Measurements from ENCODE around the gene ZNF524.

The ZNF524 gene

DNA sequence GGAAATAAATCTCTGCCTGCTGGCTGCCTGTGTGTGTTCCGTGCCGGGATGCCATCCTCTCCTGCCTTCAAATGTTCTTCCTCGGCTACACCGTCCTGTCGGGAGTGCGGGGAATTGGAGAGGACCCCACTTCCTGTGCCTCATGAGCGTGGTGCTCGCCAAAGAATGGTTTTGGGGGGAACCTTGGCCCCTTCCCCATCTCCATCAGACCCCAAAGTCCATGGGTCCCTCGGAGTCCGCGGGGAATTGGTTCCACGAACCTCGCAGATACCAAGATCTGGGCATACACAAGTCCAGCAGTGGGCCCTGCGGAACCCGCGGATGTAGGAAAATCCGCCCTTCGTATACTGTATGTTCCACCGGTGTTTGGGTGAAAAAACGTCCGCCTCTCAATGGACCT is 3.0 kb downstream of the ZNF524 start:
- DNase-seq (ENCODE audit: low read depth), result no peak

DNA sequence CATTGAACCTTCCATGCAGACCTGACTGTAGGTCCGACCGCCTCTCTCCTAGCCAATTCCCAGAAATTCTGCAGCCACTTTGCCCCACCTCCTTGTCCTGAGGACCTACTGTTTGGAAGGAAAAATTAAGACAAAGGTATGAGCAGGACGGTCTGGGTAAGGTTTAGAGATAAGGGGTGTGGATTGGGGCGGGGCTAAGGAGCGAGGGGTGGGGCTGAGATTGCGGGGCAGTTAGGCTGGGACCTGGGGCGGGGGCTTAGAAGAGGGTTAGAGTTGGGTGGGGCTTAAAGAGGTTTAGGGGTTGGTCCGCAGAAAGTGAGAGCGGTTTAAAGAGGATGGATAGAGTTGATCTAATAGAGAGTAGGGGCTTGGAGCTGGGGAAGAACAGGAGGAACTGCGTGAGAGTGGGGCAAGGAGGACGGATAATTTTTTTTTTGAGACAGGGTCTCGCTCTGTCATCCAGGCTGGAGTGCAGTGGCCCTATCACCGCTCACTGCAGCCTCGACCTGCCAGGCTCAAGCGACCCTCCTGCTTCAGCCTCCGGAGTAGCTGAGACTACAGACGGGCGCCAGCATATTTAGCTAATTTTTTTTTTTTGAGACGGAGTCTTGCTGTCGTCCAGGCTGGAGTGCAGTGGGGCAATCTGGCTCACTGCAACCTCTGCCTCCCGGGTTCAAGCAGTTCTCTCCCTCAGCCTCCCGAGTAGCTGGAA is 3.6 kb downstream of the ZNF524 start:
- no peak for DNase-seq (ENCODE audit: low read depth)

DNA sequence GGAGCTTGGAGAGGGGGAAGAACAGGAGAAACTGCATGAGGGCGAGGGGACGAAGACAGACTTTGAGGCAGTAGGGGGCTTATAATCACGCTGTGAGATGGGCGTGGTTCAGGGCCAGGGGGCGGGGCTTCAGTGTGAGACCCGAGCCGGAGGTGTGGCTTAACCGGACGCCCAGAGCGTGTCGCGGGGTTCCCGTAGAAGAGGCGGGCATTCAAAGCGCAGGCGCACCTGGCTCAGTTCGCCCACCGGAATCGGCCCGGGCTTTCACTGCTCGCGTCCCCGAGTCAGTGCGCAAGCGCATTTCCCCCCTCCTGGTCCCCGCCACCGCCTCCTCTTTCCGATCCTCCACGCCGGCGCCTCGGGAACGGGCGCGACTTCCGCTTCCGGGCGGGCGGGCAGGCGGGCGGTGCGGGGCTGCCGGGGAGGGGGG is 5.1 kb downstream of the ZNF524 start:
- DNase-seq (ENCODE audit: low read depth), result peak; percentile 97

DNA sequence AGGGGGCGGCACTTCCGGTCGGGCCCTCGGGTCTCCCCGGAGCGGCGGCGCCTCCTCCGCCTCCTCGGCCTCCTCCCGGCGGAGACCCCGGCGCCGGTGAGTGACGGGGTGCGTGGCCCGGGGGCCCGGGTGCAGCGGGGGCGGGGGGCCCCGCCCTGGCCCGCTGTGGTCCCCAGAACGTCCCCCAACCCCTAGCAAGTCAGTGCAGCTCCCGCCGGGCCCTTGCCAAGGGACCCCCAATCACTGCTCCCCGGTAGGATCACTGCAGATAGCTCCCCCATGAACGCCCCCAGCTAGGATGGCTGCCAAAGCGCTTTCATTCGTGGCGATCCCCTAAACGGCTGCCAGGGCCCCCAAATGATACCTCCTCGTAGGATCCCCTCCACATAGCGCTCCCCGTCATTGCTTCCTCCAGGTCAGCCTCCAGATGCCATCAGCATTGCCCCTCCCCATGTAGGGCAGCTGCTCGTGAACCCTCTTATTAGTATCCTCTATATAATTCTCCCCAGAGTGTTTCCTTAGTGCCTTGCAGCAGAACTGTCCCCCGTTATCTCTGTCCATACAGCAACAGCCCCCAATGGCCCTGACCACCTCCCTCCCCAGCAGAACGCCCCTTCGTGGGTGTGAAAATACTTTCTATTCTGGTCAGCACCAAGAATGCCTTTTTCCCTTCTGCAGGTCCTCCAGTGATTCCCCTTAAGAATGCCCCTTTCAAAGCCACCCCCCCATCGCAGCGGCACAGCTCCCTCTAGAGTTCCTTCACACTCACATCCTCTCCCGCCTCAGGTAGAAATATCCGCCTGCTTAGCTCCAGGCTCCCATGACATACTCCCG is 5.8 kb downstream of the ZNF524 start, which contains the start of gene ZNF865:
ZNF865 (plus strand) TSS at position 11 of the 834 bp plus-strand sequence. CDS start 7,972 bp downstream, outside the sequence.
- DNase-seq (ENCODE audit: low read depth), result peak; percentile 54

DNA sequence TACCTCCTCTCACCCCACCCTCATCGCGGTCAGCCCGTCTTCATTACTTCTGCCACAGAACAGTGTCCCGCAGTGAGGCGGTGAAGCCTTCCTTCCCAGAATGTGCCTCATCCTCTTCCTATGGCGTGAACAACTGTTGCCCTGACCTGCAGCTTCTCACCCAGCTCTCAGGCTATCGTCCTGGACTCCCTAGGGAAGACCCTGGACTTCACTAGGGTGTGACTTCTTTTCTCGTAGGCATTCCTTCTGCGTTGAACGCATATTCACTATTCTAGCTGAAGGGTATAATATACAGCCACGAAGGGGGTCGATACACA is 6.3 kb downstream of the ZNF524 start:
- DNase-seq (ENCODE audit: low read depth), result no peak

DNA sequence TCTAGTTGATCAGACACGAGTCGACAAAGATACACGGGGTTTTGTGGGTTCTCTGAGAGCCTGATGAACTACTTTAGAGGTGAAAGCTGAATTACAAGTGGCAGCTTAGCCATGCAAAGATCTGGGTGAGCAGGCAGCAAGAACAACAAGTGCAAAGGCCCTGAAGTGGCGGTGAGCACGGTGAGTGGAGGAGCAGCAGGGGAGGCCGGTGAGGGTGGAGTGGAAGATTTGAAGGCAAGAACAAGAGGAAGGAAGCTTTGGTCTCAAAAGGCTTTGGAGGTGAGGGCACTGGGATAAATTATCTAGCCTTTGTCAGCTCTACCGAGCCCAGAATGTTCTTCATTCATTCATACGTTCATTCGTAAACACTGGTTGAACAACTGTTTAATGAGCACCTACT is 6.7 kb downstream of the ZNF524 start:
- no peak for DNase-seq (ENCODE audit: low read depth)

DNA sequence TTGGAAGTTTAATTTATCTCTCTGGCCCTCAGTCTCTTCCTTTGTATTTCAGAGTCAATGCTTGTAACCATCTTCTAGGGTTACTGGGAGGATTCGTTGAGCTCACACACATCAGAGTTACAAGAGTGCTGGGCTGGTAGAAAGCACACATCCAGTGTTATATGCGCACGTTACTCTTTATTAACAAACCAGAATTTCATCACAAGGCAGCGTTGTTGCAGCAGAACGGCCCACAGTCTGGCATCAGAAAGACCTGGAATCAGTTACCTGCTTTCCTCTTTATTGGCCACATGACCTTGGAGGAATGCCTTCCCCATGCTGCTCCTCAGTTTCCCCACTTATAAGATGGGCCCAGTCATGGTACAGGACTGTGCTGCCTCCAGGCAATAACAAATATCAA is 9.2 kb downstream of the ZNF524 start:
- DNase-seq (ENCODE audit: low read depth), result no peak

DNA sequence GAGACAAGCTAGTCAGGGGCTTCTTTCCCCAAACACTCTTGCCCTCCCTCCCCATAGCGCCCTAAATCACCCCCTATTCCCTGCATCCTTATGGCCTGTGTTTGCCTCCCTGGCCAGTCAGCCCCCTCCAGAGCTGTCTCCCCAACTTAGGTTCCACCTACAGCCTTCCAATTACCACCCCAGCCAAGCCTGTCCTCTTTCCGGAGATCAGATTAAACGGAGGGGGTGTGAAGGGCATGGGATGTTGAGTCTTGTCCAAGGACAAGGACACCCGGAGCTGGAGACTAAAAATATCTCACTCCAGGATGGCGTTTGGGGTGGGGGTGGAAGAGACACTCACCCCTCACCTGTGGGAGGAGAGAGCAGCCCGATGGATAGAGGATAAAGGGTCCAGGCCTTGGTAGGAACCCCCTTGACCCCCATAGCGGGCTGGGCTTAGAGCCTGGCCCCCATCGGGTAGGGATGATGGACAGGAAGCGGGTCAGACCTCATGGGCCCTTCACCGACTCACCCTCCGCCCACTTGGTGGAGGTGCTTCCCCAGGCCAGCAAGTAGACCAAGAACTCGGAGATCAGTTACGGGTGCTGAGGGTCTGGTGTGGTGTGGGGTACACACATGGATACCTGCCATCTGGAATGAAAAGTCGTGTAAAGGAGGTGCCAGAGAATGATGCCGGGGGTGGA is 11.4 kb downstream of the ZNF524 start:
- DNase-seq (ENCODE audit: low read depth), result no peak

DNA sequence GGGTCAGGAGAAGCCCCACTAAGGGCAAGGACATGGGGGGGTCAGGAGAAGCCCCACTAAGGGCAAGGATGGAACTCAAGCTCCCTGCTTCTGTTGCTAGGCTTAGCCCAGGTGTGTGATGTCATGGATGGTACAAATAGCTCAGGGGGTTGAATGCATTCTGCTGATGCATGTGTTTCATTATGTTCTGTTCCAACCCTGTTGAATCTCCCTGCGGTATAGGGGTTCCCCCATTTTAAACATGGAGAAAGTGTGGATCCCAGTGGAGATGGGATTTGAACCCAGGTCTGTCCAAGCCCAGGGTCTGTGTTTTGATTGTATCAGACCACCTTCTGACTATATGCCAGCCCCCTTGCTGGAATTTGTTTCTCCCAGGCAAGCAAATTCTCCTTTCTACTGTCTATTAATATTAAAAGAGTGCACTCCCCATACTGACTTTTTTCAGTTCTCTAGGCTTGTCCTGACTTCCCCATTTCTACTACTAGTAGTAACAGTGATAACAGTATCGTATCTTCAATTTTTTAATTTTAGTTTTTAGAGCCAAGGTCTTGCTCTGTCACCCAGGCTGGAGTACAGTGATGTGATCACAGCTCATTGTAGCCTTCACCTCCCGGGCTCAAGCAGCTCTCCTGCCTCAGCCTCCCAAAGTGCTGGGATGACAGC is 12.0 kb downstream of the ZNF524 start:
- DNase-seq (ENCODE audit: low read depth), result no peak

DNA sequence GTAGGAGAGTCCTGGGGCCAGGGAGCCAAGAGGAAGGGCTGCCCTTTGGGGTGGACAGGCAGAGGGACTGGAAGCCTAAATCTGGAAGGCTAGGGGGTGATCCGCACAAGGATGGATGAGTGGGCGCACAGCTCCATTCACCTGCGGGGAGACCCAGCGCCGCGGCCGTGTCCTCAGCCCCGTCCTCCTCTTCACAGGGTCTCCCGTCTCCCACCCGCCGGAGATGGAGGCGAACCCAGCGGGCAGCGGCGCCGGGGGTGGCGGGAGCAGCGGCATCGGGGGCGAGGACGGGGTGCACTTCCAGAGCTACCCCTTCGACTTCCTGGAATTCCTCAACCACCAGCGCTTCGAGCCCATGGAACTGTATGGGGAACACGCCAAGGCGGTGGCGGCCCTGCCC is 13.3 kb downstream of the ZNF524 start:
- DNase-seq (ENCODE audit: low read depth), result no peak

DNA sequence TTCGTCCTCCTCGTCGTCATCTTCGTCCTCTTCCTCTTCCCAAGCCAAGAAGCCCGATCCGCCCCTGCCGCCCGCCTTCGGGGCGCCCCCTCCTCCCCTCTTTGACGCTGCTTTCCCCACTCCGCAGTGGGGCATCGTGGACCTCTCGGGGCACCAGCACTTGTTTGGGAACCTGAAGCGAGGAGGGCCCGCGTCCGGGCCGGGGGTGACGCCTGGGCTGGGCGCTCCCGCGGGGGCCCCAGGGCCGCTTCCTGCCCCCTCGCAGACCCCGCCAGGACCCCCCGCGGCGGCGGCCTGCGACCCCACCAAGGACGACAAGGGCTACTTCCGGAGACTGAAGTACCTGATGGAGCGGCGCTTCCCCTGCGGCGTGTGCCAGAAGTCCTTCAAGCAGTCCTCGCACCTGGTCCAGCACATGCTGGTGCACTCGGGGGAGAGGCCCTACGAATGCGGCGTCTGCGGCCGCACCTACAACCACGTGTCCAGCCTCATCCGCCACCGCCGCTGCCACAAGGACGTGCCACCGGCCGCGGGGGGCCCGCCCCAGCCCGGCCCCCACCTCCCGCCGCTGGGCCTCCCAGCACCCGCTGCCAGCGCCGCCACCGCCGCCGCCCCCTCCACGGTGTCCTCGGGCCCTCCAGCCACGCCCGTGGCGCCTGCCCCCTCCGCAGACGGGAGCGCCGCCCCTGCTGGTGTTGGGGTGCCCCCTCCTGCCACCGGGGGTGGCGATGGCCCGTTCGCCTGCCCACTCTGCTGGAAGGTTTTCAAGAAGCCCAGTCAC is 14.0 kb downstream of the ZNF524 start:
- no peak for DNase-seq (ENCODE audit: low read depth)

DNA sequence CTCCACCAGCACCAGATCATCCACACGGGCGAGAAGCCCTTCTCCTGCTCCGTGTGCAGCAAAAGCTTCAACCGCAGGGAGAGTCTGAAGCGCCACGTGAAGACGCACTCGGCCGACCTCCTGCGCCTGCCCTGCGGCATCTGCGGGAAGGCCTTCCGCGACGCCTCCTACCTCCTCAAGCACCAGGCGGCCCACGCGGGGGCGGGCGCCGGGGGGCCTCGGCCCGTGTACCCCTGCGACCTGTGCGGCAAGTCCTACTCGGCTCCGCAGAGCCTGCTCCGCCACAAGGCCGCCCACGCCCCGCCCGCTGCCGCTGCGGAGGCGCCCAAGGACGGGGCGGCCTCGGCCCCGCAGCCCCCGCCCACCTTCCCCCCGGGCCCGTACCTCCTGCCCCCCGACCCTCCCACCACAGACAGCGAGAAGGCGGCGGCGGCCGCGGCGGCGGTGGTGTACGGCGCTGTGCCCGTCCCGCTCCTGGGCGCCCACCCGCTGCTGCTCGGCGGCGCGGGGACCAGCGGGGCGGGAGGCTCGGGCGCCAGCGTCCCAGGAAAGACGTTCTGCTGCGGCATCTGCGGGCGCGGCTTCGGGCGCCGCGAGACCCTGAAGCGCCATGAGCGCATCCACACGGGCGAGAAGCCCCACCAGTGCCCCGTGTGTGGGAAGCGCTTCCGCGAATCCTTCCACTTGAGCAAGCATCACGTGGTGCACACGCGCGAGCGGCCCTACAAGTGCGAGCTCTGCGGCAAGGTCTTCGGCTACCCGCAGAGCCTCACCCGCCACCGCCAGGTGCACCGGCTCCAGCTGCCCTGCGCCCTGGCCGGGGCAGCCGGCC is 14.8 kb downstream of the ZNF524 start:
- no peak for DNase-seq (ENCODE audit: low read depth)

DNA sequence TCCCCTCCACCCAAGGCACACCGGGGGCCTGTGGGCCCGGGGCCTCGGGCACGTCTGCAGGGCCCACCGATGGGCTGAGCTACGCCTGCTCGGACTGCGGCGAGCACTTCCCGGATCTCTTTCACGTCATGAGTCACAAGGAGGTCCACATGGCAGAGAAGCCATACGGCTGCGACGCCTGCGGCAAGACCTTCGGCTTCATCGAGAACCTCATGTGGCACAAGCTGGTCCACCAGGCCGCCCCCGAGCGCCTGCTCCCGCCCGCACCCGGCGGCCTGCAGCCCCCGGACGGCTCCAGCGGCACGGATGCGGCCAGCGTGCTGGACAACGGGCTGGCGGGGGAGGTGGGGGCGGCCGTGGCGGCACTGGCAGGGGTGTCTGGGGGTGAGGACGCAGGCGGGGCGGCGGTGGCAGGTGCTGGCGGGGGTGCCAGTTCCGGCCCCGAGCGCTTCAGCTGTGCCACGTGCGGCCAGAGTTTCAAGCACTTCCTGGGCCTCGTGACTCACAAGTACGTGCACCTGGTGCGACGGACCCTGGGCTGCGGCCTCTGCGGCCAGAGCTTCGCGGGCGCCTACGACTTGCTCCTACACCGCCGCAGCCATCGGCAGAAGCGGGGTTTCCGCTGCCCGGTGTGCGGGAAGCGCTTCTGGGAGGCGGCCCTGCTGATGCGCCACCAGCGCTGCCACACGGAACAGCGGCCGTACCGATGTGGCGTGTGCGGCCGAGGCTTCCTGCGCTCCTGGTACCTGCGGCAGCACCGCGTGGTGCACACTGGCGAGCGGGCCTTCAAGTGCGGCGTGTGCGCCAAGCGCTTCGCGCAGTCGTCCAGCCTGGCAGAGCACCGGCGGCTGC is 15.7 kb downstream of the ZNF524 start:
- no peak for DNase-seq (ENCODE audit: low read depth)

DNA sequence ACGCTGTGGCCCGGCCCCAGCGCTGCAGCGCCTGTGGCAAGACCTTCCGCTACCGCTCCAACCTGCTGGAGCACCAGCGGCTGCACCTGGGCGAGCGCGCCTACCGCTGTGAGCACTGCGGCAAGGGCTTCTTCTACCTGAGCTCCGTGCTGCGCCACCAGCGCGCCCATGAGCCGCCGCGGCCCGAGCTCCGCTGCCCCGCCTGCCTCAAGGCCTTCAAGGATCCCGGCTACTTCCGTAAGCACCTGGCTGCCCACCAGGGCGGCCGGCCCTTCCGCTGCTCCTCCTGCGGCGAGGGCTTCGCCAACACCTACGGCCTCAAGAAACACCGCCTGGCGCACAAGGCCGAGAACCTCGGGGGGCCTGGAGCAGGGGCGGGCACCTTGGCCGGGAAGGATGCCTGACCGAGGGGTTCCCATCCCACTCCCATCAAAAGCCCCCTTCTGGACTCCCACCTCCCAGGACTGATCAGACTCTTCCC is 16.3 kb downstream of the ZNF524 start:
- DNase-seq (ENCODE audit: low read depth), result no peak

DNA sequence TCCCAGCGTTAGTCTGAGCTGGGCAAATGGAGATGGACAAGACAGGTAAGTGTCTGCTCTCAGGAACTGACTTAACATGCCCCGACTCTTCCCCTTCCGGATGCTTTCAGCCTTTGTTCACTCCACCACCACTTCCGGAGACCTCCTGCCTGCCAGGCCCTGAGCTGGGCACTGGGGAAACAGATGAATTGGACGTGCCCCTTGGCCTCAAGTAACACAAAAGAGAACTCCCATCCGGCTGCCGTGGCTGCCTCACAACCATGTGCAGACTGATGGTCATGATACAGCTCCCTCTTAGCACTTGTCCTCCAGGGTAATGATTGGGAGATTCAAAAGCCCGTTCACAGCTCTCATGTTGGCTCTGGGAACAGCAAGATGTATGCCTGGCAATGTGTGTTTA is 17.3 kb downstream of the ZNF524 start:
- no peak for DNase-seq (ENCODE audit: low read depth)

DNA sequence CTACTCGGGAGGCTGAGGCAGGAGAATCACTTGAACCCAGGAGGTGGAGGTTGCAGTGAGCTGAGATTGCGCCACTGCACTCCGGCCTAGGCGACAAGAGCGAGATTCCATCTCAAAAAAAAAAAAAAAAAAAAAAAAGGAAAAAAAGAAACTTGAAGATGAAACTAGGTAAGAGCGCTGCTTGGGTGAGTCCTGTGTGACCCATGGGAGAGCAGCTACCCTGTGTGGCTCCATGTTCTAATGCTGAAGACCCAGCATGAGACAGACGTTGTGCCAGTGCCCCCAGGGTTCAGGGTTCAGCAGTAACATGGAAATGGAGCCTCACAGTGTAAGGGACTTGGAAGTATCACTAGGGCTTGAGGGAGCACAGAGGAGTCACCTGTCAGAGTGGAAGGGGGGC is 18.3 kb downstream of the ZNF524 start:
- no peak for DNase-seq (ENCODE audit: low read depth)

DNA sequence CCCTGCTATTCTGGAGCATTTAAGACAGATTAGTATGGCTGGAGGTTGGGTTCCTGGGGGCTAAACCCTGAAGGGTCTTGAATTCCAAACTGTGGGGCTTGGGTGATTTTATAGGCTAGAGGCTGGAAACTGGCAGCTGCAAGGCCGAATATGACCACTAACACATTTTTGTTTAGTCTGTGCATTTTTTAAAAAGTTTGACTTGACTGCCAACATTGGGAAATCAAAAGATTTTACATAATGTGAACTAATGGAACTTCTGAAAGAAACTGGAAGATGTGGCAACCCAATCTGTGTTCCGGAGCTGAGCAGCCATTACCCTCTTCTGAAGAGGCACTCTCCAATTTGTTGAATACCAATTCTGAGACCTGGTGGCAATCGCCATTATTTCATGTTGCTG is 19.2 kb downstream of the ZNF524 start:
- no peak for DNase-seq (ENCODE audit: low read depth)

DNA sequence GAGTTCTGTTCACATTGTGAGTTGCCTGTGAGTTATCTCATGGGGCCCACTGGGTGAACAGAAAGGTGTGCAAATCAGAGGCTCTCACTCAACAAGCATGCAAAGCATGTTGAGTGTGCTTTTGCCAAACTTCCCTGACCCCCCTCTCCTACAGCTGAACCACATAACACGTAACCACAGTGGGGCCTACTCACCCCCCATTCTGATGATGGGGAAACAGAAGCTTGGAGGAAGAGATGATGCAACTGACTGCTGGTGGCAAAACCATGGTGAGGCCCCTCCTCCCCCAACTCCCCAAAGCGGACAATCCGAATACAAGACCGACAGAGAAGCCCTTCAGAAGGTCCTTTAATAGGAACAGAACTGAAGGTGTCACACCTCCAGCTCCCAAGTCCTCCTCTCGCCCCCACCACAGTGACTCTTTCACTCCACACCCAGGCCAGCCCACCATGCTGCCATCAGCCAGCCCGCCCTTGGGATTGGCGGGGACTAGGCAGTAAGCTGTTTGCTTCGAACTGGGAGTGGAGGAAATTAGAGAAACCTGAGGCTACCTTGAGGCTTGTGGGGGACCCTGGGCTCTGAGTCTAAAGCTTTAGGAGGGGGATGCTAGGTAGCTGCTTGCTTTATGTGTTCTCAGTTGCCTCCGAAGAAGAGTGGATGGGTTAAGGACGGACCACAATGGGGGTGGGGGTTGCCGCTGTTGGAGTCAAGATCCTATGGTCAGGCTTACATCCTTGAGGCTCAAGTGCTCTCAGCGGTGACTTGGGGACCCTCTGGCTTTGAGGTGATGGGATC is 20.5 kb downstream of the ZNF524 start:
- no peak for DNase-seq (ENCODE audit: low read depth)

DNA sequence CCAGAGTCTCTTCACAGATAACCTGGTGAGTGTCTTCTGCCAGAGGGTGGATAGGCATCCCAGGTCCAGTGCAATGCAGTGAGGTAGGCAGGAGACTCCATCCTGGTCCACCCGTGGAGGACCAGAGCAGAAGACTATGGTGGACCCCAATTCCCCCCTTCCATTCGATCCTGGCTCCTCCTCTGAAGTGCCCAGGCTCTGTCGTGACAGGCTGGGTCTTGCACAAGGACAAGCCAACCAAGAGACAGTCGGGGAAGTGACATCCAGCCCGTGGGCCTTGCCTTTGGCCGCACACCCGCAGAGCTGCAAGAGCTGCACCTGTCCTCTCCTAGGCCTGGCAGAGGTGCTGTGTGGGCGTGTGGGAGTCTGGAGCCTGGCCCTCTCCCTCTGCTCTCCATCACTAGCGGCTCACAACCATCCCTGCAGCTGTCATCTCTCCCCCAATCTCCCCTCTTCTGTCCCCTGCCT is 21.2 kb downstream of the ZNF524 start:
- DNase-seq (ENCODE audit: low read depth), result no peak

All from activated gamma-delta T cell treated with anti-CD3 and anti-CD28 coated beads, Interleukin-2, amount 50 U/mL, for 16 hours (primary cell).